ENCODE measurements around the gene RHPN2. TPM values are rescaled to one million over a fixed set of nuclear protein-coding genes. Genes with fewer than 3 reads are reported as not detected.

Gene RHPN2
- total RNA-seq, 4 donors from 2014 or later = 4.0 to 9.6 (median 6.4) TPM

- H3K27me3 ChIP-seq = peaks cover 0 to 25% of the 10 kb centered on the region in 2 donors
- H3K27ac ChIP-seq = peak overlapping the region in 2 of 4 donors; percentile 43 to 84
These were observed 263 bp downstream of the RHPN2 start for GRCh38 chr19:33064458-33064791.

GRCh38 chr19:33063753-33064457, 783 bp downstream of the RHPN2 start:
- H3K9me3 ChIP-seq = no peaks in the 10 kb centered on the region
- H3K4me1 ChIP-seq = peaks cover 0 to 26% (median 5%) of the 10 kb centered on the region in 4 donors
- H3K36me3 ChIP-seq = no peaks in the 10 kb centered on the region
- TF ChIP-seq EP300 (IDR thresholded peaks at IDR 0.05) (no peak), CTCF (IDR thresholded peaks at IDR 0.05) (no peak), POLR2A (IDR thresholded peaks at IDR 0.05) (no peak)
- H3K4me3 ChIP-seq = peak overlapping the region; percentile 38 to 80 (median 60)
- H3K27ac ChIP-seq = peak overlapping the region in 1 of 4 donors; percentile 84
- H3K27me3 ChIP-seq = peaks cover 0 to 25% of the 10 kb centered on the region in 2 donors
- 6% methylated on average over 20 to 35 of the region's 56 CpGs for WGBS, 2 donors
- DNase-seq (ENCODE audit: low spot score in 2 of 2) = no peak

More at GRCh38 chr19:33064458-33064791, 263 bp downstream of the RHPN2 start:
- TF ChIP-seq POLR2A (IDR thresholded peaks at IDR 0.05) (no peak), CTCF (IDR thresholded peaks at IDR 0.05) (no peak), EP300 (IDR thresholded peaks at IDR 0.05) (no peak)
- no peaks in the 10 kb centered on the region for H3K9me3 ChIP-seq
- 0% methylated on average over 14 of the region's 35 CpGs; no CpG with 5 or more reads in 1 of the 2 donors for WGBS, 2 donors
- no peaks in the 10 kb centered on the region for H3K36me3 ChIP-seq
- H3K4me1 ChIP-seq = peaks cover 0 to 26% (median 5%) of the 10 kb centered on the region in 4 donors
- DNase-seq (ENCODE audit: low spot score in 2 of 2) = no peak
- peak overlapping the region; percentile 38 to 80 (median 60) for H3K4me3 ChIP-seq

GRCh38 chr19:33063356-33063752, 1.3 kb downstream of the RHPN2 start:
- Histone ChIP-seq H3K27ac (peak overlapping the region in 1 of 4 donors; percentile 84), H3K9me3 (no peaks in the 10 kb centered on the region), H3K27me3 (peaks cover 0 to 25% of the 10 kb centered on the region in 2 donors), H3K4me1 (peaks cover 0 to 26% (median 5%) of the 10 kb centered on the region in 4 donors), H3K36me3 (no peaks in the 10 kb centered on the region), H3K4me3 (peak overlapping the region in 3 of 4 donors; percentile 40 to 80 (median 79))
- WGBS, 2 donors = 8% methylated on average over 7 of the region's 7 CpGs
- no peak for TF ChIP-seq EP300 (IDR thresholded peaks at IDR 0.05)
- TF ChIP-seq POLR2A (IDR thresholded peaks at IDR 0.05) = no peak
- no peak for TF ChIP-seq CTCF (IDR thresholded peaks at IDR 0.05)
- DNase-seq (ENCODE audit: low spot score in 2 of 2) = no peak

- Histone ChIP-seq H3K4me1 (peaks cover 0 to 26% (median 5%) of the 10 kb centered on the region in 4 donors), H3K9me3 (no peaks in the 10 kb centered on the region), H3K27ac (no peak overlapping the region), H3K36me3 (no peaks in the 10 kb centered on the region), H3K4me3 (no peak overlapping the region), H3K27me3 (peaks cover 0 to 25% of the 10 kb centered on the region in 2 donors)
- TF ChIP-seq POLR2A (IDR thresholded peaks at IDR 0.05) (no peak), CTCF (IDR thresholded peaks at IDR 0.05) (no peak), EP300 (IDR thresholded peaks at IDR 0.05) (no peak)
- no peak for DNase-seq (ENCODE audit: low spot score in 2 of 2)
- 76 to 81% methylated on average over 5 of the region's 5 CpGs for WGBS, 2 donors
These were observed 1.8 kb downstream of the RHPN2 start for GRCh38 chr19:33062902-33063301.

- Histone ChIP-seq H3K27me3 (peaks cover 0 to 25% of the 10 kb centered on the region in 2 donors), H3K4me3 (no peak overlapping the region), H3K27ac (no peak overlapping the region), H3K9me3 (no peaks in the 10 kb centered on the region), H3K36me3 (no peaks in the 10 kb centered on the region), H3K4me1 (peaks cover 0 to 26% (median 5%) of the 10 kb centered on the region in 4 donors)
- TF ChIP-seq POLR2A (IDR thresholded peaks at IDR 0.05) (no peak), CTCF (IDR thresholded peaks at IDR 0.05) (no peak), EP300 (IDR thresholded peaks at IDR 0.05) (no peak)
- DNase-seq (ENCODE audit: low spot score in 2 of 2) = no peak
- WGBS, 2 donors = 84 to 88% methylated on average over 5 of the region's 5 CpGs
These were observed 4.1 kb downstream of the RHPN2 start for GRCh38 chr19:33060586-33060985.
